Ovary (tissue), 3 donors: ENCODE data around the gene FIG4.

Source experiments
- CTCF ChIP-seq, 3 donors: fragments of 450-650 bp in 2 of 3; fragments of 200-600 bp in 1 of 3; IDR thresholded peaks; one replicate each; pipeline versions ENCODE4 v1.5.1 to v1.8.0; 2016 to 2022; ENCODE audit warnings: antibody characterized with exemption in 3 of 3, mild to moderate bottlenecking in 1 of 3
- POLR2A ChIP-seq: fragments of 450-650 bp; IDR thresholded peaks from one replicate; pipeline ENCODE4 v1.6.1; 2017; ENCODE audit warnings: antibody characterized with exemption, mild to moderate bottlenecking, moderate library complexity
- donor health status: DM: no; HTN: no; CAD: no.

DNA sequence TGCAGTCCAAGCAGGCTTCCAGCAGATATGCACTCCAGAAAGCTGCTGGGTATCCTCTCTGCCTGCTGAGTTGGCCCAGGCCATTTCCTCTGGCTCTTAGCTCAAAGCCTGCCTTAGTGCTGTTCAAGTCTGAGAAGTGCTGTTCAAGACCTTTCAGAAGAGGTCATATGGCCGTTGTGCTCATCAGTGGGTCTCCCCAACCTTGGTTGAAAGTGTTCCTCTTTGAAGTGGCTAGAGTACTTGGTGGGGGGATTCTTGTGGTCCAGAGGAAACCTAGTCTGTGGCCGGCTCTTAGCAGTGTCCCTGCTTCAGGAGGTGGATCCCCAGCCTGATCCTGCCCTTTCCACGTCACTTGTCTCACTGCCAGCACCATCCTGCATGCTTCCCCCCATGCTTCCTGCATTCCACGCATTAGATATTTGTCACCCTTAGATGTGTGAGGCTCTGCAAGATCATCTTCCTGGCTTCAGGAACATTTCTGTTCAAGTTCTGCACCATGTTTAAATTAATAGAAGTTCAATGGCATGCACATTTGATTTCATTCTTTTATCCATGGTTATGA, 105.0 kb downstream of the FIG4 start:
- no peak for TF ChIP-seq CTCF (IDR thresholded peaks at IDR 0.05)
- no peak for TF ChIP-seq POLR2A
